ENCODE data around the gene MBD6. TPM values are rescaled to one million over a fixed set of nuclear protein-coding genes. Genes with fewer than 3 reads are reported as not detected.
"Not testable (repeated sequence)": the region's sequence is repeated elsewhere in the genome, so short reads cannot be mapped to it uniquely, and the experiment has no call there.

MBD6 gene
- total RNA-seq, 1 donor from 2014 or later = 78.0 TPM

- intact Hi-C loops (cut with micrococcal nuclease) = not testable (repeated sequence)
Observed at GRCh38 chr12:57570438-57570837, 47.8 kb downstream of the MBD6 start.

- intact Hi-C loops (cut with micrococcal nuclease) = no loop called here
Observed at GRCh38 chr12:57571926-57572762, 49.5 kb downstream of the MBD6 start.

- intact Hi-C loops (cut with micrococcal nuclease) = no loop called here
Observed at GRCh38 chr12:57574795-57575194, 52.2 kb downstream of the MBD6 start.

- intact Hi-C loops (cut with micrococcal nuclease) = no loop called here
Observed at GRCh38 chr12:57575771-57576612, 53.4 kb downstream of the MBD6 start.

GRCh38 chr12:57576613-57577160 lies 54.1 kb downstream of the MBD6 start:
- intact Hi-C loops (cut with micrococcal nuclease) = no loop called here

GRCh38 chr12:57577981-57578758 lies 55.5 kb downstream of the MBD6 start:
- intact Hi-C loops (cut with micrococcal nuclease) = no loop called here

GRCh38 chr12:57579011-57579410 lies 56.4 kb downstream of the MBD6 start:
- intact Hi-C loops (cut with micrococcal nuclease) = no loop called here

Other genes starting within 250 kb of the MBD6 start
- 65.1 and 67.2 TPM in 2 replicates for gene R3HDM2, start 91.8 kb upstream of the MBD6 start, total RNA-seq
- not detected in 2 replicates for gene INHBC, start 88.0 kb upstream of the MBD6 start, total RNA-seq
- not detected in 2 replicates for gene INHBE, start 67.5 kb upstream of the MBD6 start, total RNA-seq
- 1.8 and 2.2 TPM in 2 replicates for gene GLI1, start 63.0 kb upstream of the MBD6 start, total RNA-seq
- 171 and 172 TPM in 2 replicates for gene ARHGAP9, start 43.0 kb upstream of the MBD6 start, total RNA-seq
- gene MARS1, start 34.8 kb upstream of the MBD6 start, total RNA-seq = 189 and 195 TPM in 2 replicates
- gene DDIT3, start 2.3 kb upstream of the MBD6 start, total RNA-seq = 9.9 and 10.7 TPM in 2 replicates
- gene DCTN2, start 24.4 kb downstream of the MBD6 start, total RNA-seq = 85.7 and 88.4 TPM in 2 replicates
- gene KIF5A, start 27.2 kb downstream of the MBD6 start, total RNA-seq = 1.3 and 1.6 TPM in 2 replicates
- gene PIP4K2C, start 68.4 kb downstream of the MBD6 start, total RNA-seq = 19.7 and 22.8 TPM in 2 replicates
- gene DTX3, start 82.0 kb downstream of the MBD6 start, total RNA-seq = 18.1 and 19.1 TPM in 2 replicates
- gene ARHGEF25, start 88.6 kb downstream of the MBD6 start, total RNA-seq = 0.48 and 1.0 TPM in 2 replicates
- gene B4GALNT1, start 110.4 kb downstream of the MBD6 start, total RNA-seq = 1.5 and 1.9 TPM in 2 replicates
- 137 and 138 TPM in 2 replicates for gene OS9, start 171.3 kb downstream of the MBD6 start, total RNA-seq
- gene AGAP2, start 215.9 kb downstream of the MBD6 start, total RNA-seq = 57.1 and 59.4 TPM in 2 replicates
- 17.3 and 17.9 TPM in 2 replicates for gene TSPAN31, start 222.2 kb downstream of the MBD6 start, total RNA-seq
- 134 and 138 TPM in 2 replicates for gene CDK4, start 229.5 kb downstream of the MBD6 start, total RNA-seq
- 21.2 and 21.9 TPM in 2 replicates for gene MARCHF9, start 232.3 kb downstream of the MBD6 start, total RNA-seq
- gene CYP27B1, start 244.3 kb downstream of the MBD6 start, total RNA-seq = 4.2 and 4.3 TPM in 2 replicates
- gene METTL1, start 249.3 kb downstream of the MBD6 start, total RNA-seq = 34.8 and 42.7 TPM in 2 replicates
- 3.1 and 3.3 TPM in 2 replicates for gene EEF1AKMT3, start 249.8 kb downstream of the MBD6 start, total RNA-seq

Measured in T-helper 2 cell treated with Interferon-gamma antibody and Interleukin-4, amounts not matched to agents 100 ng/mL and 5 ng/mL, for 36 hours (primary cell).